Stomach (tissue), 9 donors: ENCODE results near the gene CEBPB. TPM values are rescaled to one million over a fixed set of nuclear protein-coding genes. Genes with fewer than 3 reads are reported as not detected.
A peak's percentile ranks its signal among the peaks of the same experiment; 100 is the strongest.

Experiments
- DNase-seq, 2 donors: peaks; one replicate each; pipeline versions ENCODE4 v3.0.0 to v3.0.0-alpha.2; 2013 to 2019
- H3K27ac ChIP-seq, 5 donors: fragments of 200-600 bp in 4 of 5; sonication (generic) in 4 of 5; one replicate each; pipeline ENCODE4 v1.5.1; 2013 to 2019; ENCODE audit warnings: mild to moderate bottlenecking in 1 of 5, moderate library complexity in 1 of 5
- H3K27me3 ChIP-seq, 3 donors: fragments of 200-600 bp; sonication (generic); one replicate each; pipeline ENCODE4 v1.5.1; 2017 to 2019; ENCODE audit warnings: mixed run types in 1 of 3
- H3K36me3 ChIP-seq, 4 donors: fragments of 200-600 bp; sonication (generic); 1 replicate in 3 of 4; 2 replicates in 1 of 4; pipeline ENCODE4 v1.5.1; 2016 to 2019
- H3K4me1 ChIP-seq, 4 donors: fragments of 200-600 bp; sonication (generic); one replicate each; pipeline ENCODE4 v1.5.1; 2016 to 2019
- H3K4me3 ChIP-seq, 4 donors: fragments of 200-600 bp; sonication (generic) in 3 of 4; one replicate each; pipeline ENCODE4 v1.5.1; 2016 to 2019; ENCODE audit warnings: mild to moderate bottlenecking in 1 of 4
- H3K9me3 ChIP-seq, 4 donors: fragments of 200-600 bp; sonication (generic); one replicate each; pipeline ENCODE4 v1.5.1; 2016 to 2019
- EP300 ChIP-seq: sonication (generic); formaldehyde crosslinking; IDR thresholded peaks from one replicate; pipeline ENCODE4 v1.6.1; 2017; ENCODE audit warnings: antibody characterized with exemption
- POLR2A ChIP-seq, 4 donors: fragments of 450-650 bp; IDR thresholded peaks; one replicate each; pipeline ENCODE4 v1.6.1; 2016; ENCODE audit warnings: antibody characterized with exemption in 4 of 4, control low read depth in 2 of 4, mild to moderate bottlenecking in 1 of 4, moderate library complexity in 1 of 4
- POLR2AphosphoS5 ChIP-seq, 3 donors: sonication (generic); formaldehyde crosslinking; IDR thresholded peaks; one replicate each; pipeline ENCODE4 v1.6.1; 2016; ENCODE audit warnings: antibody characterized with exemption in 3 of 3
- WGBS, 5 donors: extraction: QIAGEN DNeasy Blood & Tissue Kit in 3 of 5; methylation state at CpG; one replicate each; pipeline versions ENCODE4 v1.1.5 to v1.1.7; 2013 to 2018; 5-methylcytosine and 5-hydroxymethylcytosine counted together
- intact Hi-C: fragments of 100-400 bp; cut with DNase I; formaldehyde crosslinking; loops from one replicate; pipeline ENCODE4 v1.15.1; 2023; ENCODE audit warnings: low total_unique reads
- polyA plus RNA-seq, 3 donors: library from polyadenylated mRNA; stranded (reverse); fragments of 200-250 nt; gene quantifications; one replicate each; pipeline ENCODE4 v1.2.3, GENCODE V29; 2013
- total RNA-seq, 5 donors: library from RNA; depleted of rRNA; stranded (reverse); fragments of >200 nt; gene quantifications; one replicate each; pipeline versions ENCODE4 v1.1.0 to v1.2.3, GENCODE V29; 2014 to 2016
- TF ChIP-seq, protein P1 (sequence below), 7 experiments: fragments of 450-650 bp in 4 of 7; fragments of 200-600 bp in 3 of 7; sonication (generic) in 3 of 7; IDR thresholded peaks; one replicate each; pipeline ENCODE4 v1.5.1; 2016 to 2019; ENCODE audit warnings: antibody characterized with exemption in 7 of 7, control low read depth in 2 of 7, mild to moderate bottlenecking in 1 of 7
- donor health status: healthy with polysubstance abuse.
- donor health status: Bipolar disorder and iron deficiency.
- donor health status: healthy.

Gene CEBPB
- total and polyA plus RNA-seq, 8 donors: 21.1 to 200 (median 36.5) TPM

DNA sequence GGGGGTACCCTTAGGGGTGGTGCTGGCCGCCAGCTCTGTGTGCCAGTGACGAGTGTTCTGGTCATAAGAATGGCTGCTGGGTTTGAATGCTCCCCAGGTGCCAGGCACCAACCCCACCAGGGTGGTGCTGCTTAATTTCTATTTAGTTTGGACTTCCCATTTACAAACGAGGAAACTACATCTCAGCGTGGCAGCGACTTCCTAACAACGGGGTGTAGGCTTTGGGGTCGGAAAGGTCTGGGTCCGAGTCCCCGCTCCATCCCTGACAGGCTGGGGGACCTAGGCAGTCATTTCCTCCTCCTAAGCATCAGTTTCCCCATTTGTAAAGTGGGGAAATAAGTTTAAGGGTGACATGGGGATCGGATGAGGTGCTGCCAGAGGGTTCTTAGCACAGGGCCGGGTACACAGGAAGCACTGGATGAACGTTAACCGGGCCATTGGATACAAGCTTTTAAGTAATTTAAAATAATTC lies 30.3 kb downstream of the CEBPB start:
- no peaks in the 10 kb centered on the region for H3K36me3 ChIP-seq
- H3K27me3 ChIP-seq: no peaks in the 10 kb centered on the region
- H3K27ac ChIP-seq: peak overlapping the region in 2 of 5 donors; percentile 59 to 65
- intact Hi-C loops: no loop called here
- H3K9me3 ChIP-seq: peaks cover 0 to 6% (median 0%) of the 10 kb centered on the region in 4 donors
- peaks cover 0 to 39% (median 5%) of the 10 kb centered on the region in 4 donors for H3K4me1 ChIP-seq
- WGBS, 5 donors: 66 to 80% (median 77%) methylated on average over 12 to 13 of the region's 13 CpGs
- H3K4me3 ChIP-seq: no peak overlapping the region
- TF ChIP-seq POLR2AphosphoS5 (IDR thresholded peaks at IDR 0.05) (no peak), EP300 (no peak), POLR2A (IDR thresholded peaks at IDR 0.05) (no peak)
- TF ChIP-seq, protein P1, sequence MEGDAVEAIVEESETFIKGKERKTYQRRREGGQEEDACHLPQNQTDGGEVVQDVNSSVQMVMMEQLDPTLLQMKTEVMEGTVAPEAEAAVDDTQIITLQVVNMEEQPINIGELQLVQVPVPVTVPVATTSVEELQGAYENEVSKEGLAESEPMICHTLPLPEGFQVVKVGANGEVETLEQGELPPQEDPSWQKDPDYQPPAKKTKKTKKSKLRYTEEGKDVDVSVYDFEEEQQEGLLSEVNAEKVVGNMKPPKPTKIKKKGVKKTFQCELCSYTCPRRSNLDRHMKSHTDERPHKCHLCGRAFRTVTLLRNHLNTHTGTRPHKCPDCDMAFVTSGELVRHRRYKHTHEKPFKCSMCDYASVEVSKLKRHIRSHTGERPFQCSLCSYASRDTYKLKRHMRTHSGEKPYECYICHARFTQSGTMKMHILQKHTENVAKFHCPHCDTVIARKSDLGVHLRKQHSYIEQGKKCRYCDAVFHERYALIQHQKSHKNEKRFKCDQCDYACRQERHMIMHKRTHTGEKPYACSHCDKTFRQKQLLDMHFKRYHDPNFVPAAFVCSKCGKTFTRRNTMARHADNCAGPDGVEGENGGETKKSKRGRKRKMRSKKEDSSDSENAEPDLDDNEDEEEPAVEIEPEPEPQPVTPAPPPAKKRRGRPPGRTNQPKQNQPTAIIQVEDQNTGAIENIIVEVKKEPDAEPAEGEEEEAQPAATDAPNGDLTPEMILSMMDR (IDR thresholded peaks at IDR 0.05): no peak
- DNase-seq: no peak

DNA sequence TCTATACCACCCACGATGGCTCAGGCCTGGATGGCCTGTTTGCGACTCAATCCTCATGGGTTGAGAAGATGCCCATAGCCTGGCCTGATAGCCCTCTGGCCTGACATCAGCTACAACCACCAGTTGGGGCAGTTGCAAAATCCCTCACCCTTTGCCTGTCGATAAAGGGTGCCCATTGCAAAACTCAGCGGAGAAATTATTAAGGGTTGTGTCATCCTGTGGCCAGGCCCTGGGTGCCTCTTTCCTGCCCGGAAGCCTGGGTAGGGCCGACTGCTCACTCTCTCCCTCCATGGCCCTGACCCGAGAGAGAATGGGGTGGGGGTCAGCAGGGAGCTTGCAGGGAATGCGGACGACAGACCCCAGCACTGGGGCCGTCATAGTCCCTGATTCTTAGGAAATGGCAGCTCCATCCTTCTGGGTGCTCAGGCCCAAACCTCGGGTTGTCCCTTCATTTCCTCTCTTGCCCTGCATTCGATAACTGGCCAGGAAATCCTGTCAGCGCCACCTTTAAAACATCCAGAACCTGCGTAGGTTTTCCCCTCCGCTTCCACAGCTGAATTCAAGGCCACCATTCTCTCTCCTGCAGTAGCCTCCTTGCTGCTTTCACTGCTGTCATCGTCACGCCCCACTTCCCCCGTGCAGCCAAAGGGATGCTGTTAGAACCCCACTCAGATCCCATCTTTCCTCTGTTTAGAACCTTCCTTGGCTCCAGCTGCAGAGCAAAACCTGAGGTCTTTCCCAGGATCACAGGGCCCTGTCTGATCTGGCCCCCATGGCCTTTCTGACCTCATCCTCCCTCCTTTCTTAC lies 31.1 kb downstream of the CEBPB start:
- DNase-seq: no peak
- 75 to 87% (median 84%) methylated on average over 14 to 18 of the region's 18 CpGs for WGBS, 5 donors
- peaks cover 0 to 6% (median 0%) of the 10 kb centered on the region in 4 donors for H3K9me3 ChIP-seq
- intact Hi-C loops: no loop called here
- no peaks in the 10 kb centered on the region for H3K36me3 ChIP-seq
- no peaks in the 10 kb centered on the region for H3K27me3 ChIP-seq
- no peak for TF ChIP-seq EP300
- no peak for TF ChIP-seq POLR2A (IDR thresholded peaks at IDR 0.05)
- TF ChIP-seq, protein P1 (IDR thresholded peaks at IDR 0.05): no peak
- TF ChIP-seq POLR2AphosphoS5 (IDR thresholded peaks at IDR 0.05): no peak
- H3K27ac ChIP-seq: peak overlapping the region in 3 of 5 donors; percentile 59 to 83 (median 65)
- H3K4me3 ChIP-seq: no peak overlapping the region
- peaks cover 0 to 45% (median 4%) of the 10 kb centered on the region in 4 donors for H3K4me1 ChIP-seq

DNA sequence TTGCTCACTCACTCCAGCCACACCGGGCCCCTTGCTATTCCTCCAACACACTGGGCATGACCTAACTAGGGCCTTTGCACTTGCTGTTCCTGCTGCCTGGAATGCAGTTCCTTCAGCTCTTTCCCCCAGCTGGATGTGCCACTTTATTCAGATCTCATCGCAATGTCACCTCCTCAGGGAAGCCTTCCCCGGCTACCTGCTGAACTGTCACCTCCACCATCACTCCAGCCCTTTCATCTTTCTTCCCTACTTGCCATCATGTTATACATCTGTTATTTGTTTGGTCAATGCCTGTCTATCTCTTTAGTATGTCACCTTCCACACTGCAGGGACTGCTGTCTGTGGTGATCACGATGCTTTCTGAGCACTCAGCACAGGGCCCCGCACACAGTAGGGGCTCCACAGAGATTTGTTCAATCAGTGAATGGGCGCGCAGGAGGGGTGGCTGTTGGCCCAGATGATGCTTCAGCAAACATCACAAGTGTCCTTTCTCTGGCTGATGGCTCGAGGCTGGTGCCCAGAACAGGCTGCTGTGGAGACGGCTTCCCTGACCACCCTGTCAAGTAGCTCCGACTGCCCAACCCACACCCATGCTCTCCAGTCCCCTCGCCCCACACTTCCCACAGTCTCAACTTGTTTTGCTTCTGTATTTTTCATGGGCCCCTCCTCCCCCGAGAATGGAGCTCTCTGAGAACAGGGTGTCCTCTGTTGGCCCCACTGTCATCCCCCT lies 31.8 kb downstream of the CEBPB start:
- Histone ChIP-seq H3K27me3 (no peaks in the 10 kb centered on the region), H3K36me3 (no peaks in the 10 kb centered on the region), H3K4me1 (peaks cover 0 to 47% (median 4%) of the 10 kb centered on the region in 4 donors), H3K4me3 (no peak overlapping the region), H3K9me3 (peaks cover 0 to 6% (median 0%) of the 10 kb centered on the region in 4 donors), H3K27ac (peak overlapping the region in 3 of 5 donors; percentile 59 to 83 (median 65))
- intact Hi-C loops: no loop called here
- TF ChIP-seq POLR2A (IDR thresholded peaks at IDR 0.05) (no peak), EP300 (no peak), POLR2AphosphoS5 (IDR thresholded peaks at IDR 0.05) (no peak)
- TF ChIP-seq, protein P1 (IDR thresholded peaks at IDR 0.05): no peak
- no peak for DNase-seq
- WGBS, 5 donors: 86 to 94% (median 90%) methylated on average over 10 to 12 of the region's 12 CpGs
